ENCODE results near the gene MAVS.
"Not testable (repeated sequence)": the region's sequence is repeated elsewhere in the genome, so short reads cannot be mapped to it uniquely, and the experiment has no call there.

Gene MAVS

GRCh38 chr20:3901706-3902440 is 55.2 kb downstream of the MAVS start:
- POLR2A ChIA-PET = interaction anchor here (1.2 kb wide), 1 partner anchor 12 kb away, joined by 6 read pairs; no protein-coding TSS in a partner anchor
- TF ChIP-seq NFRKB (IDR thresholded peaks at IDR 0.05) = no peak
- TF ChIP-seq SP1 (IDR thresholded peaks at IDR 0.05) = no peak
- TF ChIP-seq ELF4 (IDR thresholded peaks at IDR 0.05) = no peak
- no peak for TF ChIP-seq BHLHE40 (IDR thresholded peaks at IDR 0.05; ENCODE audit: borderline replicate concordance)
- no peak for TF ChIP-seq FOXA1 (IDR thresholded peaks at IDR 0.05)
- no peak for TF ChIP-seq L3MBTL2 (conservative IDR thresholded peaks at IDR 0.05)
- no peak for TF ChIP-seq PKNOX1 (IDR thresholded peaks at IDR 0.05)
- TF ChIP-seq SUZ12 (IDR thresholded peaks at IDR 0.05) = no peak
- TF ChIP-seq TARDBP (IDR thresholded peaks at IDR 0.05) = no peak
- TF ChIP-seq HDGF (IDR thresholded peaks at IDR 0.05; ENCODE audit: borderline replicate concordance) = no peak
- no peak for TF ChIP-seq FOXM1 (IDR thresholded peaks at IDR 0.05; ENCODE audit: borderline replicate concordance)
- TF ChIP-seq LEF1 (IDR thresholded peaks at IDR 0.05; ENCODE audit: borderline replicate concordance) = no peak
- no peak for TF ChIP-seq FOXK2 (IDR thresholded peaks at IDR 0.05)
- no peak for TF ChIP-seq ZNF384 (IDR thresholded peaks at IDR 0.05)
- DNase-seq (ENCODE audit: extremely low spot score) = no peak
- CTCF ChIA-PET = interaction anchor here (0.7 kb wide), 1 partner anchor 9 kb away, joined by 4 read pairs; no protein-coding TSS in a partner anchor

- no peak for DNase-seq (ENCODE audit: extremely low spot score)
- CTCF ChIA-PET = interaction anchor here (0.6 kb wide), 1 partner anchor 27 kb away, joined by 3 read pairs; no protein-coding TSS in a partner anchor
- TF ChIP-seq NFRKB (IDR thresholded peaks at IDR 0.05) (no peak), ARNT (IDR thresholded peaks at IDR 0.05) (no peak), PKNOX1 (IDR thresholded peaks at IDR 0.05) (no peak), FOXA1 (IDR thresholded peaks at IDR 0.05) (no peak), BHLHE40 (IDR thresholded peaks at IDR 0.05; ENCODE audit: borderline replicate concordance) (no peak)
- POLR2A ChIA-PET = no interaction called here
Measured at GRCh38 chr20:3902446-3902845, 55.8 kb downstream of the MAVS start.

GRCh38 chr20:3904224-3904623 is 57.6 kb downstream of the MAVS start:
- no peak for DNase-seq (ENCODE audit: extremely low spot score)
- TF ChIP-seq ZNF384 (IDR thresholded peaks at IDR 0.05) = no peak
- no peak for TF ChIP-seq FOXK2 (IDR thresholded peaks at IDR 0.05)
- TF ChIP-seq NFRKB (IDR thresholded peaks at IDR 0.05) = no peak
- TF ChIP-seq SUZ12 (IDR thresholded peaks at IDR 0.05) = no peak
- CTCF ChIA-PET = no interaction called here
- POLR2A ChIA-PET = no interaction called here

- no peak for TF ChIP-seq FOXA1 (IDR thresholded peaks at IDR 0.05)
- TF ChIP-seq FOXK2 (IDR thresholded peaks at IDR 0.05) = no peak
- DNase-seq (ENCODE audit: extremely low spot score) = no peak
- POLR2A ChIA-PET = no interaction called here
- CTCF ChIA-PET = no interaction called here
Measured at GRCh38 chr20:3904857-3905256, 58.2 kb downstream of the MAVS start.

- POLR2A ChIA-PET; CTCF ChIA-PET; DNase-seq (ENCODE audit: extremely low spot score): not testable (repeated sequence)
Measured at GRCh38 chr20:3906744-3907721, 60.4 kb downstream of the MAVS start.

GRCh38 chr20:3908667-3909066 is 62.0 kb downstream of the MAVS start:
- POLR2A ChIA-PET = no interaction called here
- DNase-seq (ENCODE audit: extremely low spot score) = no peak
- CTCF ChIA-PET = no interaction called here
- no peak for TF ChIP-seq SP1 (IDR thresholded peaks at IDR 0.05)
- no peak for TF ChIP-seq L3MBTL2 (conservative IDR thresholded peaks at IDR 0.05)
- TF ChIP-seq TARDBP (IDR thresholded peaks at IDR 0.05) = no peak
- TF ChIP-seq CTBP1 (IDR thresholded peaks at IDR 0.05; ENCODE audit: borderline replicate concordance) = no peak
- no peak for TF ChIP-seq LEF1 (IDR thresholded peaks at IDR 0.05; ENCODE audit: borderline replicate concordance)
- TF ChIP-seq ELF4 (IDR thresholded peaks at IDR 0.05) = no peak
- TF ChIP-seq ARNT (IDR thresholded peaks at IDR 0.05) = no peak
- no peak for TF ChIP-seq FOXK2 (IDR thresholded peaks at IDR 0.05)
- no peak for TF ChIP-seq FOXM1 (IDR thresholded peaks at IDR 0.05; ENCODE audit: borderline replicate concordance)
- no peak for TF ChIP-seq SUZ12 (IDR thresholded peaks at IDR 0.05)
- no peak for TF ChIP-seq BHLHE40 (IDR thresholded peaks at IDR 0.05; ENCODE audit: borderline replicate concordance)
- no peak for TF ChIP-seq FOXA1 (IDR thresholded peaks at IDR 0.05)
- no peak for TF ChIP-seq NFRKB (IDR thresholded peaks at IDR 0.05)
- TF ChIP-seq HDGF (IDR thresholded peaks at IDR 0.05; ENCODE audit: borderline replicate concordance) = no peak
- no peak for TF ChIP-seq PKNOX1 (IDR thresholded peaks at IDR 0.05)
- no peak for TF ChIP-seq ZNF384 (IDR thresholded peaks at IDR 0.05)
